NCI-H510A treated with DMSO at 0.1 percent for 48 hours (cell line): ENCODE data around the gene FUZ.
A peak's percentile ranks its signal among the peaks of the same experiment; 100 is the strongest.
"Not testable (repeated sequence)": the region's sequence is repeated elsewhere in the genome, so short reads cannot be mapped to it uniquely, and the experiment has no call there.

ENCODE experiments used
- DNase-seq: peaks from one replicate; lab custom pipeline; 2025; lab: John Stamatoyannopoulos, UW

The FUZ gene

GRCh38 chr19:49832556-49832955 lies 19.5 kb upstream of the FUZ start:
- DNase-seq: no peak

- no peak for DNase-seq
Measured at GRCh38 chr19:49831592-49831991, 18.5 kb upstream of the FUZ start.

GRCh38 chr19:49830766-49831165 lies 17.7 kb upstream of the FUZ start:
- no peak for DNase-seq

- DNase-seq: no peak
Measured at GRCh38 chr19:49829721-49830120, 16.6 kb upstream of the FUZ start.

GRCh38 chr19:49829200-49829599 lies 16.1 kb upstream of the FUZ start:
- DNase-seq: no peak

GRCh38 chr19:49827034-49827433 lies 13.9 kb upstream of the FUZ start:
- DNase-seq: no peak

- DNase-seq: no peak
Measured at GRCh38 chr19:49824662-49825061, 11.6 kb upstream of the FUZ start.

- DNase-seq: peak; percentile 98
Measured at GRCh38 chr19:49823472-49823871, 10.4 kb upstream of the FUZ start.

GRCh38 chr19:49820125-49820524 lies 7.0 kb upstream of the FUZ start:
- DNase-seq: peak; percentile 81

GRCh38 chr19:49819452-49820115 lies 6.5 kb upstream of the FUZ start:
- DNase-seq: not testable (repeated sequence)

- DNase-seq: no peak
Measured at GRCh38 chr19:49818649-49819370, 5.7 kb upstream of the FUZ start.

- peak; percentile 97 for DNase-seq
Measured at GRCh38 chr19:49817964-49818648, 5.0 kb upstream of the FUZ start, which contains the start of gene MED25. TSS of gene MED25 (plus strand) at chr19:49818289. CDS start at chr19:49818342, 53 bp downstream.

GRCh38 chr19:49816590-49816989 lies 3.5 kb upstream of the FUZ start:
- DNase-seq: no peak

GRCh38 chr19:49814010-49814409 lies 918 bp upstream of the FUZ start:
- DNase-seq: peak; percentile 49

GRCh38 chr19:49812452-49812996 lies 568 bp downstream of the FUZ start:
- no peak for DNase-seq

- no peak for DNase-seq
Measured at GRCh38 chr19:49811328-49811727, 1.8 kb downstream of the FUZ start.

- no peak for DNase-seq
Measured at GRCh38 chr19:49809941-49810389, 3.1 kb downstream of the FUZ start.

GRCh38 chr19:49809160-49809940 lies 3.7 kb downstream of the FUZ start:
- peak; percentile 34 for DNase-seq

GRCh38 chr19:49808711-49809159 lies 4.4 kb downstream of the FUZ start:
- DNase-seq: peak; percentile 58

- DNase-seq: no peak
Measured at GRCh38 chr19:49807904-49808675, 5.0 kb downstream of the FUZ start.
